Measurements from ENCODE around the gene SLC46A1. TPM values are rescaled to one million over a fixed set of nuclear protein-coding genes. Genes with fewer than 3 reads are reported as not detected.

Gene SLC46A1
- total and polyA plus RNA-seq, 2 of the 13 experiments (the other 11 are each of a cell fraction or from before 2014, with no cell fraction given), result 19.6 to 22.6 TPM

DNA sequence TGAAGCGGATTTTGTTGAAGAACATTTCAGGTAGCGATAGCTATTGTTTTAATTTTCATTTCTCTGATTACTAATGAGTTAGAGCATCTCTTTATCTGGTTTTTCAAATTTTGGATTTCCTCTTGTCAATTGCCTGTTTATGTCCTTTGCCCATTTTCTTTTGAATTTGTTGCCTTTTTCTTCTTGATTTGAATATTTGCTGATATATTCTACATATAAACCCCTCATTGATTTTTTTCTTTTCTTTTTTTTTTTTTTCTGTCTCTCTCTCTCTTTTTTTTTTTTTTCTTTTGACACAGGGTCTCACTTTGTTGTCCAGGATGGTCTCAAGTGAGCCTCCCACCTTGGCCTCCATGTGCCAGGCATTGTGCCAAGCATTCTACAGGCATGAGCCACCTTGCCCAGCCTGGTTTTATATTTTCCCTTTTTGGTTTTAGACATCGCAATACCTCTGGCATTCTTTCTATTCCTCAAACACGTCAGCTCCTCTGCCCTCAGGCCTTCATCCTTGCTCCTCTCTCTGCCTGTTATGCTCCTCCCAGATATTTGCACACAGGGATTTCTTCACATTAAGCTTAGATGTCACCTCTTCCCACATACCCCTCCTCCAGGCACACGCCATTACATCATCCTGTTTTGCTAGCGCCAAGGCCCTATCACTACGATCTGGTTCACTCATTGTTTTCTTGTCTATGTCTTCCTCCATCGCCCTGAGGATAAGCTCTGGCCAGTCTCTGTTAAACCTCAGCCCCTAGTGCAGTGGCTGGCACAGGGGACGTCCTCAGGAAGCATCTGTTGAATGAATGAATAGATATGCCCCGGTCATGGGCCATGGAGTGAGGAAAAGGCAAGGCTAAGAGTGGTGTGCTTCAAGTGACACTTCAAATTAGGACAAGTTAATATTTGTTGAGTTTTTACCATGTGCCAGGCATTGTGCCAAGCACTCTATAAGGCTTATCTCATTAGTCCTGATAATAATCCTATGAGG, 25.9 kb downstream of the SLC46A1 start (continued):
- TF ChIP-seq, protein P1, sequence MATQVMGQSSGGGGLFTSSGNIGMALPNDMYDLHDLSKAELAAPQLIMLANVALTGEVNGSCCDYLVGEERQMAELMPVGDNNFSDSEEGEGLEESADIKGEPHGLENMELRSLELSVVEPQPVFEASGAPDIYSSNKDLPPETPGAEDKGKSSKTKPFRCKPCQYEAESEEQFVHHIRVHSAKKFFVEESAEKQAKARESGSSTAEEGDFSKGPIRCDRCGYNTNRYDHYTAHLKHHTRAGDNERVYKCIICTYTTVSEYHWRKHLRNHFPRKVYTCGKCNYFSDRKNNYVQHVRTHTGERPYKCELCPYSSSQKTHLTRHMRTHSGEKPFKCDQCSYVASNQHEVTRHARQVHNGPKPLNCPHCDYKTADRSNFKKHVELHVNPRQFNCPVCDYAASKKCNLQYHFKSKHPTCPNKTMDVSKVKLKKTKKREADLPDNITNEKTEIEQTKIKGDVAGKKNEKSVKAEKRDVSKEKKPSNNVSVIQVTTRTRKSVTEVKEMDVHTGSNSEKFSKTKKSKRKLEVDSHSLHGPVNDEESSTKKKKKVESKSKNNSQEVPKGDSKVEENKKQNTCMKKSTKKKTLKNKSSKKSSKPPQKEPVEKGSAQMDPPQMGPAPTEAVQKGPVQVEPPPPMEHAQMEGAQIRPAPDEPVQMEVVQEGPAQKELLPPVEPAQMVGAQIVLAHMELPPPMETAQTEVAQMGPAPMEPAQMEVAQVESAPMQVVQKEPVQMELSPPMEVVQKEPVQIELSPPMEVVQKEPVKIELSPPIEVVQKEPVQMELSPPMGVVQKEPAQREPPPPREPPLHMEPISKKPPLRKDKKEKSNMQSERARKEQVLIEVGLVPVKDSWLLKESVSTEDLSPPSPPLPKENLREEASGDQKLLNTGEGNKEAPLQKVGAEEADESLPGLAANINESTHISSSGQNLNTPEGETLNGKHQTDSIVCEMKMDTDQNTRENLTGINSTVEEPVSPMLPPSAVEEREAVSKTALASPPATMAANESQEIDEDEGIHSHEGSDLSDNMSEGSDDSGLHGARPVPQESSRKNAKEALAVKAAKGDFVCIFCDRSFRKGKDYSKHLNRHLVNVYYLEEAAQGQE (IDR thresholded peaks at IDR 0.05; ENCODE audit: borderline replicate concordance in 1 of 2, low read depth in 1 of 2, low read length in 2 of 2), result no peak
- TF ChIP-seq PRMT3 (CRISPR knock-in tag; IDR thresholded peaks at IDR 0.05; ENCODE audit: borderline replicate concordance, low read depth), result no peak
- TF ChIP-seq THAP11 (CRISPR knock-in tag; IDR thresholded peaks at IDR 0.05), result peak; percentile 32; the same call in 1 of the 2 replicates
- TF ChIP-seq TBX3 (IDR thresholded peaks at IDR 0.05; ENCODE audit: borderline replicate concordance), result no peak
- no peak for TF ChIP-seq ZNF232 (CRISPR knock-in tag; IDR thresholded peaks at IDR 0.05; ENCODE audit: borderline replicate concordance)
- no peak for TF ChIP-seq MBD4 (IDR thresholded peaks at IDR 0.05; ENCODE audit: borderline replicate concordance, low read length)
- TF ChIP-seq KDM5B (CRISPR knock-in tag; IDR thresholded peaks at IDR 0.05; ENCODE audit: borderline replicate concordance), result no peak
- TF ChIP-seq, protein P2, sequence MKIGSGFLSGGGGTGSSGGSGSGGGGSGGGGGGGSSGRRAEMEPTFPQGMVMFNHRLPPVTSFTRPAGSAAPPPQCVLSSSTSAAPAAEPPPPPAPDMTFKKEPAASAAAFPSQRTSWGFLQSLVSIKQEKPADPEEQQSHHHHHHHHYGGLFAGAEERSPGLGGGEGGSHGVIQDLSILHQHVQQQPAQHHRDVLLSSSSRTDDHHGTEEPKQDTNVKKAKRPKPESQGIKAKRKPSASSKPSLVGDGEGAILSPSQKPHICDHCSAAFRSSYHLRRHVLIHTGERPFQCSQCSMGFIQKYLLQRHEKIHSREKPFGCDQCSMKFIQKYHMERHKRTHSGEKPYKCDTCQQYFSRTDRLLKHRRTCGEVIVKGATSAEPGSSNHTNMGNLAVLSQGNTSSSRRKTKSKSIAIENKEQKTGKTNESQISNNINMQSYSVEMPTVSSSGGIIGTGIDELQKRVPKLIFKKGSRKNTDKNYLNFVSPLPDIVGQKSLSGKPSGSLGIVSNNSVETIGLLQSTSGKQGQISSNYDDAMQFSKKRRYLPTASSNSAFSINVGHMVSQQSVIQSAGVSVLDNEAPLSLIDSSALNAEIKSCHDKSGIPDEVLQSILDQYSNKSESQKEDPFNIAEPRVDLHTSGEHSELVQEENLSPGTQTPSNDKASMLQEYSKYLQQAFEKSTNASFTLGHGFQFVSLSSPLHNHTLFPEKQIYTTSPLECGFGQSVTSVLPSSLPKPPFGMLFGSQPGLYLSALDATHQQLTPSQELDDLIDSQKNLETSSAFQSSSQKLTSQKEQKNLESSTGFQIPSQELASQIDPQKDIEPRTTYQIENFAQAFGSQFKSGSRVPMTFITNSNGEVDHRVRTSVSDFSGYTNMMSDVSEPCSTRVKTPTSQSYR (CRISPR knock-in tag; IDR thresholded peaks at IDR 0.05; ENCODE audit: borderline replicate concordance), result peak; percentile 51; the same call in 1 of the 2 replicates
- TF ChIP-seq ZSCAN25 (CRISPR knock-in tag; IDR thresholded peaks at IDR 0.05), result no peak
- no peak for TF ChIP-seq ZFY (CRISPR knock-in tag; IDR thresholded peaks at IDR 0.05)
- TF ChIP-seq POLR2G (IDR thresholded peaks at IDR 0.05; ENCODE audit: low read depth, low read length), result no peak
- TF ChIP-seq ZNF205 (CRISPR knock-in tag; IDR thresholded peaks at IDR 0.05), result no peak
- TF ChIP-seq LCORL (IDR thresholded peaks at IDR 0.05), result no peak
- TF ChIP-seq LCORL (CRISPR knock-in tag; IDR thresholded peaks at IDR 0.05), result no peak
- TF ChIP-seq SRSF1 (optimal IDR thresholded peaks at IDR 0.05; ENCODE audit: low read depth, low read length), result no peak
- TF ChIP-seq ZNF883 (CRISPR knock-in tag; IDR thresholded peaks at IDR 0.05; ENCODE audit: not compliant biosample characterization), result no peak
- TF ChIP-seq, protein P3, sequence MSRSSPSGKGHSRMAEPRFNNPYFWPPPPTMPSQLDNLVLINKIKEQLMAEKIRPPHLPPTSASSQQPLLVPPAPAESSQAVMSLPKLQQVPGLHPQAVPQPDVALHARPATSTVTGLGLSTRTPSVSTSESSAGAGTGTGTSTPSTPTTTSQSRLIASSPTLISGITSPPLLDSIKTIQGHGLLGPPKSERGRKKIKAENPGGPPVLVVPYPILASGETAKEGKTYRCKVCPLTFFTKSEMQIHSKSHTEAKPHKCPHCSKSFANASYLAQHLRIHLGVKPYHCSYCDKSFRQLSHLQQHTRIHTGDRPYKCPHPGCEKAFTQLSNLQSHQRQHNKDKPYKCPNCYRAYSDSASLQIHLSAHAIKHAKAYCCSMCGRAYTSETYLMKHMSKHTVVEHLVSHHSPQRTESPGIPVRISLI (CRISPR knock-in tag; IDR thresholded peaks at IDR 0.05; ENCODE audit: borderline replicate concordance), result no peak
- TF ChIP-seq JUN (CRISPR knock-in tag; IDR thresholded peaks at IDR 0.05), result 0 out of 2 replicates have a peak, but pooled peaks have one; percentile 40
- TF ChIP-seq NFE2L2 (IDR thresholded peaks at IDR 0.05; ENCODE audit: low read length), result no peak
- no peak for TF ChIP-seq HHEX (CRISPR knock-in tag; IDR thresholded peaks at IDR 0.05)
- TF ChIP-seq ZNF850 (CRISPR knock-in tag; conservative IDR thresholded peaks at IDR 0.05), result no peak
- no peak; the same call in 1 of the 2 replicates for TF ChIP-seq GABPB1 (CRISPR knock-in tag; IDR thresholded peaks at IDR 0.05)
- no peak for TF ChIP-seq ZBTB1 (CRISPR knock-in tag; IDR thresholded peaks at IDR 0.05; ENCODE audit: borderline replicate concordance)
